ENCODE measurements around the gene KREMEN1. TPM values are rescaled to one million over a fixed set of nuclear protein-coding genes. Genes with fewer than 3 reads are reported as not detected.

Gene KREMEN1
- total and polyA plus RNA-seq, 2 donors (not counting 1 experiment from before 2014, with no cell fraction given): 0.01 TPM; not detected in 1

GRCh38 chr22:29190918-29191317, 118.1 kb downstream of the KREMEN1 start:
- H3K27me3 ChIP-seq (replicated peaks in 1 of 4; ENCODE audit: control extremely low read depth in 1 of 4, control insufficient read depth in 3 of 4, insufficient read depth in 4 of 4, low read length in 3 of 4): peaks cover 0 to 25% (median 6%) of the 10 kb centered on the region in 4 experiments
- no peak overlapping the region for H3K4me2 ChIP-seq (replicated peaks; ENCODE audit: low read depth, low read length, poor library complexity, severe bottlenecking)
- H2AFZ ChIP-seq (ENCODE audit: insufficient read depth, low read depth, low read length, poor library complexity, severe bottlenecking): no peak overlapping the region
- intact Hi-C loops (cut with micrococcal nuclease): no loop called here
- no peak overlapping the region for H3K9ac ChIP-seq (ENCODE audit: low read length)
- no peak overlapping the region for H3K4me3 ChIP-seq (ENCODE audit: control extremely low read depth in 1 of 5, extremely low read depth in 1 of 5, insufficient read depth in 1 of 5, low read depth in 2 of 5, low read length in 4 of 5)
- ChIA-PET CTCF (no interaction called here), POLR2A (no interaction called here)
- 100% methylated on average over 5 of the region's 10 CpGs for WGBS (ENCODE audit: insufficient coverage)
- Mint-ChIP-seq H3K27me3 (peaks cover 39% of the 10 kb centered on the region), H3K9me3 (ENCODE audit: insufficient read depth) (no peaks in the 10 kb centered on the region), H3K4me1 (no peaks in the 10 kb centered on the region), H3K27ac (no peak overlapping the region), H3K4me3 (no peak overlapping the region)
- H3K4me1 ChIP-seq (ENCODE audit: control insufficient read depth in 2 of 2, insufficient read depth in 2 of 2, low read length in 2 of 2): no peaks in the 10 kb centered on the region
- TF ChIP-seq EZH2 (IDR thresholded peaks at IDR 0.05; ENCODE audit: borderline replicate concordance, insufficient read depth, low read depth, low read length, poor library complexity, severe bottlenecking) (no peak), CTCF (IDR thresholded peaks at IDR 0.05) (no peak)
- H3K79me2 ChIP-seq (ENCODE audit: control insufficient read depth, insufficient read depth, low read length): no peaks in the 10 kb centered on the region
- peaks cover 0 to 15% (median 3%) of the 10 kb centered on the region in 3 donors for H3K9me3 ChIP-seq (ENCODE audit: control extremely low read depth in 1 of 3, control insufficient read depth in 2 of 3, insufficient read depth in 1 of 3, low read length in 2 of 3)
- no peak overlapping the region for H3K27ac ChIP-seq (ENCODE audit: low read length in 2 of 2)
- H3K36me3 ChIP-seq (replicated peaks in 1 of 2; ENCODE audit: control extremely low read depth in 1 of 2, control insufficient read depth in 1 of 2, extremely low read depth in 1 of 2, insufficient read depth in 2 of 2, low read length in 1 of 2): no peaks in the 10 kb centered on the region
- DNase-seq (no peak), ATAC-seq (ENCODE audit: low read depth) (no peak)
- H4K20me1 ChIP-seq (ENCODE audit: control insufficient read depth, insufficient read depth, low read length, poor library complexity, severe bottlenecking): no peaks in the 10 kb centered on the region

- intact Hi-C loops (cut with micrococcal nuclease): no loop called here
- peaks cover 0 to 13% (median 0%) of the 10 kb centered on the region in 3 donors for H3K9me3 ChIP-seq (ENCODE audit: control extremely low read depth in 1 of 3, control insufficient read depth in 2 of 3, insufficient read depth in 1 of 3, low read length in 2 of 3)
- H3K27me3 ChIP-seq (replicated peaks in 1 of 4; ENCODE audit: control extremely low read depth in 1 of 4, control insufficient read depth in 3 of 4, insufficient read depth in 4 of 4, low read length in 3 of 4): peaks cover 0 to 19% (median 2%) of the 10 kb centered on the region in 4 experiments
- ATAC-seq (ENCODE audit: low read depth) (no peak), DNase-seq (no peak)
- H3K9ac ChIP-seq (ENCODE audit: low read length): no peak overlapping the region
- H3K79me2 ChIP-seq (ENCODE audit: control insufficient read depth, insufficient read depth, low read length): no peaks in the 10 kb centered on the region
- TF ChIP-seq CTCF (IDR thresholded peaks at IDR 0.05): no peak
- TF ChIP-seq EZH2 (IDR thresholded peaks at IDR 0.05; ENCODE audit: borderline replicate concordance, insufficient read depth, low read depth, low read length, poor library complexity, severe bottlenecking): no peak
- no peaks in the 10 kb centered on the region for H3K36me3 ChIP-seq (replicated peaks in 1 of 2; ENCODE audit: control extremely low read depth in 1 of 2, control insufficient read depth in 1 of 2, extremely low read depth in 1 of 2, insufficient read depth in 2 of 2, low read length in 1 of 2)
- ChIA-PET CTCF (interaction anchor here (0.6 kb wide), 1 partner anchor 92 kb away, joined by 3 read pairs; no protein-coding TSS in a partner anchor), POLR2A (no interaction called here)
- Mint-ChIP-seq H3K9me3 (ENCODE audit: insufficient read depth) (no peaks in the 10 kb centered on the region), H3K4me3 (no peak overlapping the region), H3K27ac (no peak overlapping the region), H3K4me1 (no peaks in the 10 kb centered on the region), H3K27me3 (peaks cover 42% of the 10 kb centered on the region)
- H3K4me2 ChIP-seq (replicated peaks; ENCODE audit: low read depth, low read length, poor library complexity, severe bottlenecking): no peak overlapping the region
- H4K20me1 ChIP-seq (ENCODE audit: control insufficient read depth, insufficient read depth, low read length, poor library complexity, severe bottlenecking): no peaks in the 10 kb centered on the region
- no peak overlapping the region for H3K27ac ChIP-seq (ENCODE audit: low read length in 2 of 2)
- no peaks in the 10 kb centered on the region for H3K4me1 ChIP-seq (ENCODE audit: control insufficient read depth in 2 of 2, insufficient read depth in 2 of 2, low read length in 2 of 2)
- H2AFZ ChIP-seq (ENCODE audit: insufficient read depth, low read depth, low read length, poor library complexity, severe bottlenecking): no peak overlapping the region
- H3K4me3 ChIP-seq (ENCODE audit: control extremely low read depth in 1 of 5, extremely low read depth in 1 of 5, insufficient read depth in 1 of 5, low read depth in 2 of 5, low read length in 4 of 5): no peak overlapping the region
- WGBS (ENCODE audit: insufficient coverage): 91% methylated on average over 7 of the region's 8 CpGs
Observed at GRCh38 chr22:29193021-29193420, 120.2 kb downstream of the KREMEN1 start.
